ENCODE measurements around the gene GATA2.
A peak's percentile ranks its signal among the peaks of the same experiment; 100 is the strongest.

Gene GATA2

GRCh38 chr3:128488991-128489673, 3.9 kb downstream of the GATA2 start:
- in situ Hi-C loops (cut with MboI; ENCODE audit: low sequenced_read_pairs), result loop anchor here (5.0 kb wide), 1 partner anchor 118 kb away; no protein-coding TSS in a partner anchor

DNA sequence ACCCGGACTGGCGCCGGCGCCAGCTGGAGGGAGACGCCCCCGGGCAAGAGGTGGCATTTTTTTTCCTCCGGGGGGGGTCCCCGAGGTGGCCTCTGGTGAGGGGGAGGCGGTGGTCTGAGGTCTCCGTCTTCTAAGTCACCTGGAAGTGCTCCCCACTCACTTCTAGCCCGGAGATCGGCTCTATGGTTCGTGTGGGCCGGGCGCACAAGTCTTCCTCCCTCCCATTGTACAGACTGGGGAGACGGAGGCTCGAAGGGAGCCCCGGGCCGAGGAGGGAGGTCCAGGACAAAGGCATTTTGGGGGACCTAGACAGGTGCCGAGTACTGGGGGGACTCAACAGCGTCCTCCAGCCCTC, 4.4 kb downstream of the GATA2 start:
- Histone ChIP-seq H3K36me3 (replicated peaks) (peaks cover 34% of the 10 kb centered on the region), H3K9me3 (no peaks in the 10 kb centered on the region), H3K27me3 (ENCODE audit: low read depth) (no peaks in the 10 kb centered on the region), H3K4me1 (peaks cover 41% of the 10 kb centered on the region), H3K4me3 (peak overlapping the region; percentile 77)
- DNase-seq (ENCODE audit: low spot score in 2 of 2), result peak in 1 of 2 experiments; percentile 52
- in situ Hi-C loops (cut with MboI; ENCODE audit: low sequenced_read_pairs), result loop anchor here (5.0 kb wide), 1 partner anchor 119 kb away; no protein-coding TSS in a partner anchor

More at GRCh38 chr3:128488991-128489673, 3.9 kb downstream of the GATA2 start:
- H3K27me3 ChIP-seq (ENCODE audit: low read depth), result no peaks in the 10 kb centered on the region
- peak overlapping the region; percentile 77 for H3K4me3 ChIP-seq
- no peaks in the 10 kb centered on the region for H3K9me3 ChIP-seq
- peak; percentile 70 to 89 for DNase-seq (ENCODE audit: low spot score in 2 of 2)
- H3K36me3 ChIP-seq (replicated peaks), result peaks cover 28% of the 10 kb centered on the region
- H3K4me1 ChIP-seq, result peaks cover 38% of the 10 kb centered on the region

DNA sequence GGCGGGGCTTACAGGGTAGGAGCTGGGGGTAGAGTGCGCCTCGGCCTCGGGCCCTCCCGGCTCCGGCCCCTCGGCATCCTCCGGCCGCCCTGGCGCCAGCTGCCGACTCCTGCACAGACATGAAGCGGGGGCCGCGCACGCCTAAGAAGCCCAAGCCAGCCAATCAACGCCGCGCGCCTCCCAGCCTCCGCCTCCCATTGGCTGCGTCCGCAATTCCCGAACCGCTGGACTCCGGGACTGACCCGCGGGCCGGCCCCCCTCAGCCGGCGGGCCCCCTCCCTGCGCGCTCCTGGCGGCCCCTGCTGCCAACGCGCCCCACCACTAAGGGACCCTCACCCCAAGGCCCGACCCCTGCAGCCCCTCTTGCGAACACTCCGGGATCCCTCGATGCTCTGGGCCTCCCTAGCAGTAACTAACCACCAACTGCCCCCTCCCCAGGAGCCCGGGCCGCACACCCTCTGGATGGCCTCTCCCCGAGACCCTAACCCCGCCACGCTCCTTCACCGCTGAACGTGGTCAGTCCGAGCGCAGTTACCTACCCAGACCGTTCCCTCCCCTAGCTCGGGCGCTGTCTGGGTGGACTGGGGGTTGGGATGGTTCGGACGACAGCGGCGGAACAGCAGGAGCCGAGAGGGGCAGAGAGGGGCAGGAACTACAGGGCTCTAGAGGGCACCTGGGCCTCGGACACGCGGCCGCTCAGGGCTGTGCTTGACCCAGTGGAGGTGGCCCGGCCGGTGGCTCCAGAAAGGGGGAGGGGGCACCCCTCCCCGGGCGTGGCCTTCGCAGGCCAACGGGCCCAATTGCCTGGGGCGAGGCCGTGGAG, 5.0 kb downstream of the GATA2 start:
- Histone ChIP-seq H3K36me3 (replicated peaks) (peaks cover 39% of the 10 kb centered on the region), H3K4me3 (peak overlapping the region; percentile 77), H3K4me1 (peaks cover 42% of the 10 kb centered on the region), H3K27me3 (ENCODE audit: low read depth) (no peaks in the 10 kb centered on the region), H3K9me3 (no peaks in the 10 kb centered on the region)
- DNase-seq (ENCODE audit: low spot score in 2 of 2), result peak; percentile 87 to 95
- in situ Hi-C loops (cut with MboI; ENCODE audit: low sequenced_read_pairs), result loop anchor here (5.0 kb wide), 1 partner anchor 119 kb away; no protein-coding TSS in a partner anchor

- Histone ChIP-seq H3K4me3 (peak overlapping the region; percentile 77), H3K4me1 (peaks cover 46% of the 10 kb centered on the region), H3K36me3 (replicated peaks) (peaks cover 45% of the 10 kb centered on the region), H3K9me3 (no peaks in the 10 kb centered on the region), H3K27me3 (ENCODE audit: low read depth) (no peaks in the 10 kb centered on the region)
- in situ Hi-C loops (cut with MboI; ENCODE audit: low sequenced_read_pairs), result loop anchor here (5.0 kb wide), 1 partner anchor 120 kb away; no protein-coding TSS in a partner anchor
- no peak for DNase-seq (ENCODE audit: low spot score in 2 of 2)
These were observed 5.5 kb downstream of the GATA2 start for GRCh38 chr3:128487538-128487812.

DNA sequence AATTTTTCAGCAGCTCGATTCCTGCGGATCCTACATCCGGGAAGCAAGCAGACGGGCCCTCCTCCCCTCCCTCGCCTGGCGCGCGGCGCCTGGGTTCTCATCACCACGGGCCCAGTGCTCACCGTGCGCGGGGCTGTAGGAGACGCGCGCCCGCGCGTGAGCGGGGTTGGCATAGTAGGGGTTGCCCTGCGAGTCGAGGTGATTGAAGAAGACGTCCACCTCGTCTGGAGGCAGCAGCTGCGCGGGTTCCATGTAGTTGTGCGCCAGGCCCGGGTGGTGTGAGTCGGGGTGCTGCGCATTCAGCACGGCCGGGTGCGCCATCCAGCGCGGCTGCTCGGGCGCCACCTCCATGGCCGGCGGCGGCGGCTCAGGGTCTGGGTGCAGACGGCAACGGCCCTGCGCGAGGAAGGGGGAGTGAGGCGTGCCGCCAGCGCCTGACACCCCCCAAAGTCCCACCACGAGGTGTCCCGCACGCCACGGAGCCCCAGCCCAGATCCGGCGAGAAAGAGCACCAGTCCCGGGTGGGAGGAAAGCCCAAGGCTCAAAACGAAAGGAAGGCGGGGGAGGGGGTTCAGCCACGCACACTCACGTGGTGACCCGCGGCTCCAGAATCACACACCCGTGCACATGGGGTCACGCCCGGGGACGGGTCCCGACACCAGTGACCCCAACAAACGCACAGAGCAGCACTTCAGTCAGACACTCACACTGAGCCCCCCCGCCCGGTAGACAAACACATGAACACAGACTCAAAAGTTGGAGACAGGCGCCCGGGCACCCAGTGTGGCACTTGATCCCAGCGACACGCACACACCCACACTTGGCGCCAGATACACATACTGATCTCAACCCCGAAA, 6.1 kb downstream of the GATA2 start:
- in situ Hi-C loops (cut with MboI; ENCODE audit: low sequenced_read_pairs), result loop anchor here (5.0 kb wide), 1 partner anchor 120 kb away; no protein-coding TSS in a partner anchor
- peaks cover 45% of the 10 kb centered on the region for H3K4me1 ChIP-seq
- peaks cover 42% of the 10 kb centered on the region for H3K36me3 ChIP-seq (replicated peaks)
- peak in 1 of 2 experiments; percentile 59 for DNase-seq (ENCODE audit: low spot score in 2 of 2)
- no peaks in the 10 kb centered on the region for H3K9me3 ChIP-seq
- no peaks in the 10 kb centered on the region for H3K27me3 ChIP-seq (ENCODE audit: low read depth)
- peak overlapping the region; percentile 77 for H3K4me3 ChIP-seq

- H3K27me3 ChIP-seq (ENCODE audit: low read depth), result no peaks in the 10 kb centered on the region
These were observed 6.8 kb downstream of the GATA2 start for GRCh38 chr3:128486205-128486628.

GRCh38 chr3:128485282-128486204, 7.5 kb downstream of the GATA2 start:
- Histone ChIP-seq H3K27me3 (ENCODE audit: low read depth) (no peaks in the 10 kb centered on the region), H3K4me3 (peak overlapping the region; percentile 77), H3K4me1 (peaks cover 38% of the 10 kb centered on the region), H3K9me3 (no peaks in the 10 kb centered on the region), H3K36me3 (replicated peaks) (peaks cover 44% of the 10 kb centered on the region)
- in situ Hi-C loops (cut with MboI; ENCODE audit: low sequenced_read_pairs), result loop anchor here (5.0 kb wide), 1 partner anchor 122 kb away; no protein-coding TSS in a partner anchor
- no peak for DNase-seq (ENCODE audit: low spot score in 2 of 2)

More at GRCh38 chr3:128486205-128486628, 6.8 kb downstream of the GATA2 start:
- Histone ChIP-seq H3K4me3 (peak overlapping the region; percentile 77), H3K36me3 (replicated peaks) (peaks cover 41% of the 10 kb centered on the region), H3K4me1 (peaks cover 38% of the 10 kb centered on the region), H3K9me3 (no peaks in the 10 kb centered on the region)
- no peak for DNase-seq (ENCODE audit: low spot score in 2 of 2)
- in situ Hi-C loops (cut with MboI; ENCODE audit: low sequenced_read_pairs), result loop anchor here (5.0 kb wide), 1 partner anchor 121 kb away; no protein-coding TSS in a partner anchor

GRCh38 chr3:128484404-128485281, 8.4 kb downstream of the GATA2 start:
- Histone ChIP-seq H3K36me3 (replicated peaks) (peaks cover 50% of the 10 kb centered on the region), H3K27me3 (ENCODE audit: low read depth) (no peaks in the 10 kb centered on the region), H3K4me3 (peak overlapping the region; percentile 77), H3K4me1 (peaks cover 38% of the 10 kb centered on the region), H3K9me3 (no peaks in the 10 kb centered on the region)
- peak in 1 of 2 experiments; percentile 54 for DNase-seq (ENCODE audit: low spot score in 2 of 2)
- in situ Hi-C loops (cut with MboI; ENCODE audit: low sequenced_read_pairs), result loop anchor here (5.0 kb wide), 1 partner anchor 123 kb away; no protein-coding TSS in a partner anchor

DNA sequence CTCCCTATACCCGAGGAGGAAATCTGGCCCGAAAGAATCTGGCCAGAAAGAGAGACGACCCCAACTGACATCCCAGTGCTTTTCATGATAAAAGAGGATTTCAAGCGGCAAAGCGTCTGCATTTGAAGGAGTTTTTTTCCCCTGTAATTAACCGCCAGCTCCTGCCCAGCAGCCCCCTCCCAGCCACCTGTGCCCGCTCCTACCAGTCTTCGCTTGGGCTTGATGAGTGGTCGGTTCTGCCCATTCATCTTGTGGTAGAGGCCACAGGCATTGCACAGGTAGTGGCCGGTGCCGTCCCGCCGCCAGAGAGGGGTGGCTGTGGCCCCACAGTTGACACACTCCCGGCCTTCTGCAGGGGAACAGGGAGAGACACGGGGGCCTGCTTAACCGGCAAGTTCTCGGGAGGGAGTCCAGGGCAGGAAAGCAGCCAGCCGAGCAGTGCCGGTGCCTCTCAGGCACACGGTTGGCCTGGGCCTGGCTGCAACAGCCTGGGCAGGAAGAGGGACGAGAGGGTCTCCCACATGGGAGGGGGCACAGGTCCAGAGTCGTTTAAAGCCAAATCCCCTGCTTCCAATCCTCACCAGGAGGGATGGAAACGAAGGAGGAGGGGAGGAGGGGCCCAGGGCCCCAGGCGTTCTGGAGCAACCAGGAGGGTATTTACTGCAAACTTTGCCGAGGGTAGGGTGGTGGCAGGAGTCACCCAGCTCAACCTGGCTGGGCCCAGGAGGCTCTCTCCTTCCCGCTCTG, 9.2 kb downstream of the GATA2 start:
- DNase-seq (ENCODE audit: low spot score in 2 of 2), result peak in 1 of 2 experiments; percentile 57
- peaks cover 50% of the 10 kb centered on the region for H3K36me3 ChIP-seq (replicated peaks)
- H3K4me3 ChIP-seq, result peak overlapping the region; percentile 77
- H3K9me3 ChIP-seq, result no peaks in the 10 kb centered on the region
- peaks cover 38% of the 10 kb centered on the region for H3K4me1 ChIP-seq
- in situ Hi-C loops (cut with MboI; ENCODE audit: low sequenced_read_pairs), result no loop called here
- no peaks in the 10 kb centered on the region for H3K27me3 ChIP-seq (ENCODE audit: low read depth)

GRCh38 chr3:128482666-128483656, 10.0 kb downstream of the GATA2 start:
- Histone ChIP-seq H3K36me3 (replicated peaks) (peaks cover 50% of the 10 kb centered on the region), H3K4me1 (peaks cover 33% of the 10 kb centered on the region), H3K4me3 (no peak overlapping the region), H3K27me3 (ENCODE audit: low read depth) (no peaks in the 10 kb centered on the region), H3K9me3 (no peaks in the 10 kb centered on the region)
- in situ Hi-C loops (cut with MboI; ENCODE audit: low sequenced_read_pairs), result no loop called here
- peak in 1 of 2 experiments; percentile 56 for DNase-seq (ENCODE audit: low spot score in 2 of 2)
